NK-92 (cell line): Measurements from ENCODE around the gene IGDCC3.

Source experiments
- DNase-seq: peaks from one replicate; lab custom pipeline; 2025; ENCODE audit not compliant: unreplicated experiment; lab: John Stamatoyannopoulos, UW

Gene IGDCC3

DNA sequence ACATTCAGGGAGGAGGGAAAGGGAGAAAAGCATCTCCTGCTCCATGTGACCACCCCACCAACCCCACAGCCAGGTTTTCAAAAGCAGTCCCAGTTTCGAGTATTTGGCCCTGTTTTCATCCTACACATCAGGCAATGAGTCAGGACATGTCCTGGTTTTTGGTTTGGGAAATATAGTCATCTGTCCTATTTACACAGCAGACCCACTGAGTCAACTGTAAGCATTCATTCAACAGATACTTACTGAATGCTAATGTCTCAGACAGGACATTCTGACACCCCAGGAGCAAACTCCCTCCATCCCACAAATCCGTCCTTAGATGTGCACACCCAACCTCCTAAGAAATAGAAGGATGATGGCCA lies 32.9 kb downstream of the IGDCC3 start:
- no peak for DNase-seq

DNA sequence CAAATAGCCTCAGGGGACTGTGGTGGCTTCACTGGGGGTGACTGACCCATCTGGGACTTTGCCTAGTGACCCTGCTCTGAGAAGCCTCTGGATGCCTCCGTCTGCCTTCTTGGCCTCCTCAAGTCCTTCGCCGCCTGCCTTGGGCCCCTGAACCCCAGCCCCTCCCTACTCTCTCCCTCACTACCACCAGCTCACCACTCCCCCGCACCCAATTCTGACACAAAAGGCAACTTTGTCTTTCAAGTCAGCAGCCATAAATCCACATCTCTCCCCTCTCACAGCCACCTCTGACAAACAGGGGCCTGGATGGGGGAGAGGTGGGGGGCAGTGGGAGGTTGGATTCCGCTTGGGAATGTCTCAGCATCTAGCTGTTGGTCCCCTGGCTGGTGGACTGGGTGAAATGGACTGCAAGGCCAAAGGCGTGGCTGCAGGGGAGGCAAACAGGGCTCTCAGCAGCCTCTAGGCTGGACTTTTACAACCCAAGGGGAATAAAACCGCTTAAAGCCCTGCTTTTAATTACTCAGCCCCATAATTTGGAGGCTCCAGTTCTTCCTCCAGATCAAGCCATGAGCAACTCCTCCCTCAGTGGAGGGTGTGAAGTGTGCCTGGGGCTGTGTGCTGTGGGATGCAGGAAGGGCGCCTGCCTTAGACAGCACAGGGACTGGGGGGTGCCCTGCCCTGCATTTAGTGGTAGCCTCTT lies 33.4 kb downstream of the IGDCC3 start:
- DNase-seq, result no peak

DNA sequence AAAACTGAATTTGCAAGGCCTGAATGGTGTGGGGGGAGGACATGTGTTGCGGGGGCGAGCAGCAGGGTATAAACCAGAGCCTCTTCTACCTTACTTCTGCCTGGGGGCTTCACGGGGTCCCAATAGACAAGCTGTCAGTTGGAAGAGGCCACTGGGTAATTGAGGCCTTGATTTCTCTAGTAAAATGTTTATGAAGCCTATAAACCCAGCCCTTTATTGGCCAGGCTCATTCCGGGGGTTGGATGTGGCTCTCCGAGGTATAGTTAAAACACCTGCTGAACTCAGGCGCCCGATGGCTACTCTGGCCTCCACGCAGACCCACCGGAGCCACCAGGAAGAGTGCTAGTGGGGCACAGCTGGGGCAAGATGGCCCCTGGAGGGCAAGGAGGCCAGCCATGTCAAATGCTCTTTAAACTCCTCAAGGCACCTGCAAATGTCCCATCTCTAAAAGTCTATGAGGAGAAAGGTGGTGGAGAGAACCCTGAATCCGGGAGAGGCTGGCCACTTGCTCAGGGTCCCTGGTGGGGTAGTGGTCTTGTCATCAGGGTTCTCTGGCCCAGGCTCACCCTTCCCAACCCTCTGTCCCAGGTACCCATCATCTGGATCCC lies 34.3 kb downstream of the IGDCC3 start:
- no peak for DNase-seq

DNA sequence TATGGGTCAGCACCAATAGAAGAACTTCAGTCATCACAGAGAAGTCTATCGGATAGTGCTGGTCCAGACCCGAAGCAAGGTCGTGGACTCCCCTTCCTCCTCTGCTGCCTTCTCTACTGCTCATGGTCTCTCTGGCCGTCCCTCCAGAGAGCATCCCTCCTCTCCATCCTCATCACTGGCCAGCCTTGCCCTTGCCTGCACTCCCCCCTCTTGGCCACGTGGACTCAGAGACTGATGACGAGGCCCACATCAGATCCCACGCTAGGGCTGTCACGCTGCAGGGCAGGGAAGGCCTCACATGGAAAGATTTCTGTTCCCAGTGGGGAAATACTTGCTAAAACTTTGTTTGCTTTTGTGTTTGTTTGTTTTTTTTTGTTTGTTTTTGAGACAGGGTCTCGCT lies 35.3 kb downstream of the IGDCC3 start:
- DNase-seq, result no peak

DNA sequence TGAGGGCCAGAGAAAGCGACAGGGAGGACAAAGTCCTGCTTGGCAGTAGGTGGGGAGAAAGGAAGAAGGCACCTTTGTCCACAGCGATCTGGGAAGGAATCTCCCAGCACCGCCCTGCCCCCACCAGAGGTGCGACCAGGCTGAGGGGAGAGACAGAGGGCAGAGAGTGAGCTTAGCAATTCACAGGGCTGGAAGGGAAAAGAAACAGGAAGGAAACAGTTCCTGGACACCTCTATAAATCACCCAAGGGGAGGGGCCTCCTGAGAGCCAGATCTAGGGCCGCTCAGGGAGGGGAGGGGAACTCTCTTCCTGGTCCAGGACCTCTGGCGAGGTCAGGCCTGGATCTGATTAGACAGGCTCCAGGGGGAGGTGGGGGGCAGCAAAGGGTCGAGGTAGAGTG lies 37.9 kb downstream of the IGDCC3 start:
- no peak for DNase-seq

DNA sequence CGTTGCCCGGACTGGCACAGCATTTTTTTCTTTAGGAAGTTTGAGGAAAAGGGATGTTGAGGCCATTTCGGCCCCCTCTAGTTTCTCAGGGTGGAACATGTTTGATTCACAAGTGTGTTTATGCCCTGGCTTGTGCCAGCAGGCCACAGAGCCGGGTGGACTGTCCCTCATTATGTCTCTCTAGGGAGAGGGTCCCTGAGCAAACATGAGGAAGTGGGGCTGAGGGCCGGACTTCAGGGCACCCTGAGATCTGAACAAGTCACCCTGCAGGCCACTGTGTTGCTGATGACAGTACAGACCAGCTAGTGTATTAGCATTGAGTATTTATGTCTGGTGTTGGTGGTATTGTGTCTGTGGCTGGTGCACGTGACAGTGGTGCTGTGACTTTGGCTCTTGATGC lies 38.4 kb downstream of the IGDCC3 start:
- DNase-seq, result no peak

DNA sequence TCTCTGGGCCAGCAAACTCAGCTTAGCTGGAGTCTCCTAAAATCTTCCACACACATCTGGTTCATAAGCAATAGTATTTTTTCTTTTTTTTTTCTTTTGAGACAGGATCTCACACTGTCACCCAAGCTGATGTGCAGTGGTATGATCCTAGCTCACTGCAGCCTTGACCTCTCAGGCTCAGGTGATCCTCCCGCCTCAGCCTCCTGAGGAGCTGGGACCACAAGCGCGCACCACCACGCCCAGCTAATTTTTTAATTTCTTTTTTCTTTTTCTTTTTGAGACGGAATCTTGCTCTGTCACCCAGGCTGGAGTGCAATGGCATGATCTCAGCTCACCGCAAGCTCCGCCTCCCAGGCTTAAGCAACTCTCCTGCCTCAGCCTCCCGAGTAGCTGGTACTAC lies 39.0 kb downstream of the IGDCC3 start:
- DNase-seq, result no peak

DNA sequence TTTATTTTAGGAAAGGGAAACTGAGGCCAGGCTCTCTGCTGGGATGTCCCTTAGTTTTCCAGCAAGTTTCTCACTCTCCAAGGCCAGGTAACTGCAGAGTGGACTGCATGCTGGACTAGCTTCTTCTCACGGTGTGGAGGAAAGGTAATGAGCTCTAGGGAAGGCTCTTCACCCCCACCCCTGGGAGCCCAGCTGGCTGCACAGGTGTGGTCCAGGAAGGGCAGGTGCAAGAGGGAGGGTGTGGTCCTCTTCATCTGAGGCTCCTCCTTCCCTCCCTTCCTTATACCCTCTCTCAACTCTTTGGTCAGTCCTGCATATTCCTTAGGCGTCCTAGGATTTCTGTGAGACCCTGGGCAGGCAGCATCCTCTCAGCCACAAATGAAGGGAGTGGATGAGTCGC lies 39.4 kb downstream of the IGDCC3 start:
- DNase-seq, result no peak

DNA sequence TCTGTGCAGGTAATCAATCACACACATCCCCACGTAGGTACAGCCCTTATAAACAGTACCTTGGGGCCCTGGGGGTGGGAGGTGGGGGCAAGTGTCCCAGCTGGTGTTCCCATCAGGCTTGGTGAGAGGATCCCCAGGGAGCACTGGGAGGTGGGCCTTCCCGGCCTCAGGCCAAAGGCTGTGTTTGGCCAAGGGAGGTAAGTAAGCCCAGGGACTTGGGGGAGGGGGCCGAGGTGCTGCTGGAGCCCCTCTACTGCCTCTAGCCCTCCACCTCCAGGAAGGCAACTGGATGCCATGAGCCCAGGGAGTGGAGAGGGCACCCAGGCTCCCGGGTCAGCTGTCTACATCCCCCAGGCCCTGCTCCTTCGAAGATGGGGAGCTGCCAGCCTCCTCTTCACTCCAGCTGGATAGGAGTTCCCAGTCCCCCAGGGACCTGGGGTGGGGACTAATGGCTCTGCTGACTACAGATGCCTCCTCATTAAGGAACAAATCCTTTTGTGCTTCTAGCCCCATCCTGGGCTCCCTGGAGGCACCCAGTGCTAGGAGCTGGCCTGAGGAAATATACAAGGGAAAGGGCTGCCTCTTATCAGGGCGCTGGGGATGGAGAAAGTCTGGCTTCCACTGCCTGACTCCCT lies 40.2 kb downstream of the IGDCC3 start:
- DNase-seq, result no peak

DNA sequence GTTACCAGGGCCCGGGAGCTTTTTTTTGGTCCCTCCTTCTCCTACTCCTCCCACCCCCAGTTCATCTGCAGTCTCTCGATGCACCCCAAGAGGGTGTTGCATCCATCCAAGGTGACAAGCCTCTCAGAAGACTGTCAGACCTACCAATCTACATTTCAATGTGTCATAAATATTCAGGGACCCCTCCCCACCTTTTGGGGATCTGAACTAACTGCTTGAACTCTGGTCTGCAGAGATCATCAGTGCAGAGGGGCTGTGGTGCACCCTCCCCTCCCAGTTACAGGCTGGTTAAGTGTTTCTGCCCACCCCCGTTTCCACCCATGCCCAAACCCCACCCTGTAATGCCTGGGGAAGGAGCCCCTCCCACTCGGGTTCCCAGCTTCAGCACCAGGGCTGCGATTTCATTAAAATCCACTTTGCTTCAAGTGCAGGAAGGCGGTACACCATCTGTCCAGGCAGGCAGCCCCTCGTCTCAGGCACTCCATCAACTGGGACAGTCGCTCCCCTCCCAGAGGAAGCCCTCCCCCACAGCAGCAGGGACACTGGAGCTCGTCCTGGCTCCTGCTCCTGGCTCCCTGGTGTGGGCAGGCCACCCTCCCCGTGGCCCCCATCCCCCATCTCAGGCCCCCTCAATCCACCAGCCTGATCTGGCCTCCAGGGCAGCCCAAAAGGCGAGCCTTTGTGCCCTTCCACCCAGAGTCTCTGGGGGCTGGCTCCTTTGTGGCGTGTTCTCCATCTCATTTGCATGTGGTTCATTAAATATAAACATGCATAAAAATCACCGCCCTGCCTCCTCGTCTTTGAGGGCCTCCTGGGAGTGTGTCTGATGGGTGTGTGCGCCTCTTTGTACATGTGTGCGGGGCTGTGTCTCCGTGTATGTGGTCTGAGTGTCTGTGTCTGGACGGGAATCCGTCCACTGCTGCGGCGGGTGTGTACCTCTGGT lies 41.0 kb downstream of the IGDCC3 start:
- no peak for DNase-seq

DNA sequence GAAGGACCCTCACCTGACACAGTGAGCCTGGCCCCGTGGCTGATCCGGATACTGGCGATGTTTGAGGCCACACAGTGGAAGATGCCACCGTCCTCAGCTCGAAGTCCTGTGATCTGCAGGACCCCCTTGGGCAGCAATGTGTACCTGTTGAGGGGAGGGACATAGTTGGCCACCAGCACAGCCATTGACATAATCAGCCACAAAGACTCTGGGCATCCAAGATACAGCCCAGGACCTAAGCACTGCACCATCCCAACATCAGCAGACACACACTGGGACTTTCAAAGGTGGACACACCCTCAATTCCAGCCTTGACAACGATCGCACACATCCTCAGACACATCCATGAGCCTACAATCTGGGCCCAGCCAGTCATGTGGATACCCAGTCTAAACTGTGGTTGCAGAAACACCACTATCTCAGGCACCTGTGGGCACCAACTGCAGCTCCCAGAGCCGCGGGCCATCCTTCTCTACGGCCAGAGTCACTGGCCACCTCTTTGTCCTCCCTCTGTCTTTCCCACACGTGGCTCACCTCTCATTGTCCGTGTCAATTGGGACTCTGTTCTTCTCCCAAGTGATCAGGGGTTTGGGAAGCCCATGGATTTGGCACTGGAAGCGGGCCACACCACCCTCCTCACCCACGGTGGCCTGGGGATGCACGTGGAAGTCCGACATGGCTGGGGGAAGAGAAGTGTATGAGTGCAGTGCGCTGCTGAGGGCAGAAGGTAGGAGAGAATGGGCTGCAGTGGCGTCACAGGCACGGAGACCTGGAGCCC lies 42.3 kb downstream of the IGDCC3 start:
- no peak for DNase-seq

DNA sequence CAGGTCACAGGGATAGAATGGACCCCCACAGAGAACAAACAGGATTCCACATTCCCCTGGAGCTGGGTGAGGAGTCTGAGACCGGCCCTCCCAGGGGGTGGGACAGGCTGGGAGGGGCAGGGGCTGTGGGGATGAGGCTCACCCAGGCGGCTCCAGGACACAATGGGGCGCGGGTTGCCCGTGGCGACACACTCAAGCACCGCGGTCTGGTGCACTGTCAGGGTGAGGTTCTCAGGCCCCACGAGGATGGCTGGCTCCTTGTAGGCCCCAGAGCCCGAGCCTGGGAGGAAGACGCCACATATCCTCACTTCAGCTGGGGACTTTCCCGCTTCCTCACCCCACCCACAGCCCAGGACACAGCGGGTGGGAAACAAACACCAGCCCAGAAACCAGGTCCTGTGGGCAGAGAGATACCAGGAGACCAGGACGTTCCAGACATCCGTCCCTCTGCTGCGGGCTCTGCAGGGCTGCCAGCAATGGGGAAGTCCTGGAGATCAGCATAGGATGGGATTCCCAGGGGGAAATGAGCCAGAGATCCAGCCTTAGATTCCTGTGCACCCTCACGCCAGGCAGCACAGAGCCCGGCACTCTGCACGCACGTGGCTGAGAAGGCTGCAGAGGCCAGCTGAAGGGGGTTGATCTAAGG lies 43.1 kb downstream of the IGDCC3 start:
- DNase-seq, result no peak

DNA sequence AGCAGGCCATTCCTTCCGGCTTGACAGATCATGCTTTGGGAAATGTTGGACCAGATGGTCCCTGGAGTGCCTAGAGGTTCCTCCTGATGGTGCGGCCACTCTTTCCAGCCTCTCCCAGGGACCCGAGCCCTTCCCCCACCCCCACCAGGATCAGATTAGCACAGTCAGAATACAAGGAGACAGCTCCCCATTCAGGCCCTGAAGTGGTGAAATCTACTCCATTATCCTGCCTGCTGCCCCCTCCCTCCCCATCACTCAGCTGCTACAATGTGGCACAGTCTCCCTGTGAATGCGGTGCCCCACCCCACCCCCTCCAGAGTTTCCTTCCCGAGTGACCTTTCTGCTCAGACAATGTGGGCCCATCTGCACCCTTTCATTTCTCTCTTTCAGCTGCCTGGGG lies 43.9 kb downstream of the IGDCC3 start:
- DNase-seq, result no peak

DNA sequence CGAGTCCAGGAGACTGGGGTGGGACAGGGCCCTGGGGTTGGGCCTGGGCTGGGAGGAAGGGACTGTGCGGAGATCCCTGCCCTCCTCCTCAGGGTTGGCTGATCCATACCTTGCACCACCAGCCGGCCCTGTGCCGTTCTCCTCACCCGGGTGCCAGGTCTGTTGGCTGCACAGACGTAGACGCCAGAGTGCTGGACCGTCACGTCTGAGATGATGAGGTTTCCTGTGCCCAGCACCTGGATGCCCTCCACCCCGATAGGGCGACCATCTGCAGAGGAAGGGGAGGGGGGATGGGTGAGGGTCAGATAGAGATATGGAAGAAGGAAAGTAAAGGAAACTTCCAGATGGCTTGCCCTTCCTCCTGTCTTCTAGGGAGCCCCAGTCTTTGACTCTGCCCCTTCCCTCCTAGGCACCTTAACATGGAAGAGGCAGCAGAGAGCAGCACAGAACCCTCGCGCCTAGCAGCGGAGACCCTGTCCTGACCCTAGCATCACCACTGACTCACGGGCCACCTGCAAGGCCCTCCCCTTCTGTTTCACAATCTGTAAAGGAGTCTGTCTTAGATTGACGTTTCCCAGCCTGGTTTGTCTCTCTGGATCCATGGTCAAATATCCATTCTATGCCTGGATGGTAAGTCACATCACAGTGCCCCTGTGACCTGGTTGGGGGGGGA lies 44.5 kb downstream of the IGDCC3 start:
- DNase-seq, result no peak

DNA sequence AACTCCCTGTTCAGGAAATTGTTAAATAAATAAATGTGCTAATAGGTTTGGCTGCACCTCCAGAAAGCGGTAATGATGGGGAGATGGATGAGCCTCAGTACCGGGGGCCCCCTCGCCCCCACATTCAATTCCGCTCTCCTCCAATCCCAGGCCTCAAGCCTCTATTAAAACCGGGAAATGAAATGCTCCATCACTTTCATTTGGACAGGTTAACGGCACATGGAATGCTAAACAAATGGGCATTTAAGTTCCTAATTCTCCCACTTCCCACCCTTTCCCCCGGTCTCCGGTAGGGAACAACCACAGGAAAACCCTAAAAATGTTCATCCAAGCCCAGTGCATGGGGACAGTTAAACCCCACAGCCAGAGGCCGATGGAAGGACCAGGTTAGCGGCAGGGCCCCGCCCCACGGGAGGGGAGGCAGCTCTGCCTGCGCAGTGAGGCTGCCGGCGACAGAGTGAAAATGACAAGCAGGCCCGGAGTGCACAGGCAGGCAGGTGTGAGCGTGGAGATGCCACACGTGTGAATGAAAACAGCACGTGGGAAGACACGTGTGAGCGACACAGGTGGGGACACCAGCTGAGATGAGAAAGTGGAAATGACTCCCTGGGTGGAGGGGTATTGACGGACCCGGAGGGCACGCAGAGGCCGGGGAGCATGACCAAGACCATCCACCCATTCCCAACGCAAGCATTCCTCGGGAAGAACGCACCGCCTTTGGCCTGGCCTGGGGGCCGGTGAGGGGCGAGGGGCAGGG lies 45.2 kb downstream of the IGDCC3 start:
- no peak for DNase-seq

DNA sequence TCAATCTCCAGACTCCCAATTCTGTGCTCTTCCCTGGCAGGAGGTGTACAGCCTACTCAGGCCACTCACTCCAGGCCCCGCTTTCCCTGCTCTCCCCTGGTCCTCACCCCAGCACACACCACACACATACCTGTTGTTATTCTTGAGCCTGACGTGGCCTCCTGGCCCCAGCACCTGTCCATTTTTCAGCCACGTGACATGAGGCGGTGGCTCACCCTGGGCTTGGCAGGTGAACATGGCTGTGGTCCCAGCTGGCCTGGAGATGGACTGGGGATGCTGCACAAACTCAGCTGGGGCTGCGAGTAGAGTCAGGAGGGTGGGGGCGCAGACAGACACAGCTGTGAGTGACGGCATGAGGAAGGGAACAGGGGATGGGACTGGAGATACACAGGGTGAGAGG lies 46.0 kb downstream of the IGDCC3 start:
- no peak for DNase-seq

DNA sequence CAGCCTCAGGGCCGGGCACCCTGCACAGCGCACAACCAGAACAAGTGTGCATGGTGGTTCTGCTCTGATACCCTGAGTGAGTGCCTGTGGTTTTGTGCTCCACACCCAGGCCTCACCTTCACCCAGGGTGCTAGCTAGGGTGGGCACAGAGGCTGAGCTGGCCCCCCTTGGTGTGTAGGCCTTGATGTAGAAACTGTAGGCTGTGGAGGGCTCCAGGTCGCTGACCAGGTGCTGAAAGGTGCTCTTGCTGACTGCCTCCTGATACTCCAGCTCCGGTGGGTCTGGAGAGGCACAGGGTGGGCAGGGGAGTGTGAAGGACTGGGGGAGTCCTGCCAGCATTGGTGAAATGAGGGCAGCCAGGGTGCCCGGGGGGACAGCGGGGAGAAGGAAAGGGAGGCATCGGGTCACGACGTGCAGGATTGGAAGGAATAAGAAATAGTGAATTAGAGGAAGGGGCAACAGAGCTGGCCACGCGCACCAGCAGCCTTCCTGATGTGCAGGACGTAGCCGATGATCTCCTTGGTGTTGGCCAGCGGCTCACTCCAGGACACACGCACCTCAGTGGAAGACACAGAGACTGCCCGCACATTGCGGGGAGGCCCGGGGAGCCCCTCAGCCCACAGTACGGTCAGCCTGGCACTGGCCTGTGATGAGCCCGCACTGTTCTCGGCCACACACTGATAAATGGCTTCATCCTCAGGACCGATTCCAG lies 46.7 kb downstream of the IGDCC3 start:
- DNase-seq, result no peak

DNA sequence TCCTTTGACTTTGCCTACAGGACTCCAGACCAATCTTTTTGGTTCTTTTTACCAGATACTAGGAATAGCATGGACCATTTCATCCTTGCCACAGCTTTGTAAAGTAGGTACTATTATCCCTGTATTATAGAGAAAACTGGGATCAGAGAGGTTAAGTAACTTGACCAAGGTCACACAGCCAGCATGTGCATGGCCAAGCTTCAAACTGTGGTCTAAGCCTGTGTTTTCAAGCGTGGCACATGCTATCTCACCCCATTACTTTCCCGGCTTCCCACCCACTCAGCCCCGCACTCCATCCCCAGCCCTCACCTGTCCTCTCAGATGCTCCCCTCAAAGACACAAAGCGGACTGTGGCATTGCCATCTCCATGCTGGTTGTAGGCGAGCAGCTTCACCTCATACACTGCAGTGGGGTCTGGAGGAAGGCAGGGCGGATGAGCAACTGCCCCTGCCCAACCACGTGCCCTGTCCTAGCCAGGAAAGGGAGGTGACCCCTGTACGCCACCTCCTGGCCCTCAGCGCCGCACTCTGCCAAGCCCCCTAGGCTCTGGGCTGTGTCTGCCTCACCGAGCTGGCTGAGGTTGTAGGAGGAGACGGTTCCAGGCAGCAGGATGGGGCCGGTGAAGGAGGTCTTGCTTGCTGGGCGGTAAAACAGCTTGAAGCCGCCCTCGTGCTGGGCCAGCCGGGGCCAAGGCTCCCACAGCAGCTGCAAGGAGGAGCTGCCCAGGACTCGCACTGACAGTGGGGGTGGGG lies 47.6 kb downstream of the IGDCC3 start:
- DNase-seq, result no peak
